ENCODE measurements around the gene ZBED1.

Gene ZBED1

GRCh38 chrX:2490634-2491033 is 10.1 kb downstream of the ZBED1 start:
- Histone ChIP-seq H3K27me3 (ENCODE audit: insufficient read depth, poor library complexity, severe bottlenecking) (no peaks in the 10 kb centered on the region), H3K4me3 (replicated peaks; ENCODE audit: insufficient read depth, low read length) (no peak overlapping the region), H3K27ac (replicated peaks) (no peak overlapping the region)
- DNase-seq (ENCODE audit: low read depth in 1 of 2, low spot score in 1 of 2), result no peak
- TF ChIP-seq POLR2AphosphoS5 (IDR thresholded peaks at IDR 0.05; ENCODE audit: low read depth) (no peak), REST (IDR thresholded peaks at IDR 0.05; ENCODE audit: insufficient replicate concordance, low read depth) (no peak), SPI1 (IDR thresholded peaks at IDR 0.05; ENCODE audit: borderline replicate concordance, low read depth) (no peak), CTCF (IDR thresholded peaks at IDR 0.05; ENCODE audit: insufficient read depth, low read length) (no peak), GABPA (IDR thresholded peaks at IDR 0.05; ENCODE audit: low read depth) (no peak)

DNA sequence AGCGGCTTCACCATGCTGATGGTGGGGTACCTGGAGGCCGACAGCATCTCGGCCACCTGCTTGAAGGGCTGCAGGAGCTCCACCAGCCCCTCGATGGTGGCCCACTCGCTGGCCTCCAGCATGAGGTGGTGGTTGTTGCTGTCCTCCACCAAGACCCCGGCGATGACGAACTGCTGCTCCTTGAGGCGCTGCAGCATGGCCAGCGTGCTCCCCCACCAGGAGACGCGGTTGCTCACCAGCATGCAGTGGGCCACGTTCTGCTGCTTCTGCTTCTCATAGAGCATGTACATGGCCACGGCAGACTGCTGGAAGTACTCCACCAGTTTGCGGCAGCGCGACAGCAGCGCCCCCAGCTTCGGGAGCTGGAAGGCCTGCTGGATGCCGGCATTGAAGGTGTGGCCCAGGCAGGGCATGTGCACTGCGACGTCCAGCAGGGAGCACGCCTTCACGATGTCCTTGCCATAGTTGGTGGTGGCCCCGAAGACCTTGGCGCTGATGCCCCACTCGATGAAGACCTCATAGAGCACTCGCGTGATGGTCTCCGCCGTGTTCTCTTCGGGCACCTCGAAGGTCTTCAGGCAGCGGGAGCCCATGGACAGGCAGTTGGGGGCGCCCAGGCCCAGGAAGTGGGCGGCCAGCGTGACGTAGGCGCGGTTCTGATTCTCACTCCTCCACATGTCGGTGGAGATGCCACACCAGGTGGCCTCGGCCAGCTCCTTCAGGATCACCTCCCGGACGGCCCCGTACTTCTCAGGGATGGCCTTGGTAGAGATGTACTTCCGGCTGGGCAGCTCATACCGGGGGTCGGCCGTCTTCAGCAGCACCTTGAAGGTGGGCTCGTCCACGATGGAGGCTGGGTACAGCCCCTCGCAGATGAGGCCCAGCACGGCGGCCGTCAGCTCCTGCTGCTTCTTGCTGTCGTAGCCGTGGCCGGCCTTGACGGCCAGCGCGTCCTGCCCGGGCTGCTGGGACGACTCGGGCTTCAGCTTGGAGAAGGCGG is 11.0 kb downstream of the ZBED1 start:
- Histone ChIP-seq H3K27ac (replicated peaks) (no peak overlapping the region), H3K27me3 (ENCODE audit: insufficient read depth, poor library complexity, severe bottlenecking) (no peaks in the 10 kb centered on the region), H3K4me3 (replicated peaks; ENCODE audit: insufficient read depth, low read length) (no peak overlapping the region)
- DNase-seq (ENCODE audit: low read depth in 1 of 2, low spot score in 1 of 2), result no peak
- TF ChIP-seq GABPA (IDR thresholded peaks at IDR 0.05; ENCODE audit: low read depth) (no peak), POLR2AphosphoS5 (IDR thresholded peaks at IDR 0.05; ENCODE audit: low read depth) (no peak), SPI1 (IDR thresholded peaks at IDR 0.05; ENCODE audit: borderline replicate concordance, low read depth) (no peak), CTCF (IDR thresholded peaks at IDR 0.05; ENCODE audit: insufficient read depth, low read length) (no peak), REST (IDR thresholded peaks at IDR 0.05; ENCODE audit: insufficient replicate concordance, low read depth) (no peak)

DNA sequence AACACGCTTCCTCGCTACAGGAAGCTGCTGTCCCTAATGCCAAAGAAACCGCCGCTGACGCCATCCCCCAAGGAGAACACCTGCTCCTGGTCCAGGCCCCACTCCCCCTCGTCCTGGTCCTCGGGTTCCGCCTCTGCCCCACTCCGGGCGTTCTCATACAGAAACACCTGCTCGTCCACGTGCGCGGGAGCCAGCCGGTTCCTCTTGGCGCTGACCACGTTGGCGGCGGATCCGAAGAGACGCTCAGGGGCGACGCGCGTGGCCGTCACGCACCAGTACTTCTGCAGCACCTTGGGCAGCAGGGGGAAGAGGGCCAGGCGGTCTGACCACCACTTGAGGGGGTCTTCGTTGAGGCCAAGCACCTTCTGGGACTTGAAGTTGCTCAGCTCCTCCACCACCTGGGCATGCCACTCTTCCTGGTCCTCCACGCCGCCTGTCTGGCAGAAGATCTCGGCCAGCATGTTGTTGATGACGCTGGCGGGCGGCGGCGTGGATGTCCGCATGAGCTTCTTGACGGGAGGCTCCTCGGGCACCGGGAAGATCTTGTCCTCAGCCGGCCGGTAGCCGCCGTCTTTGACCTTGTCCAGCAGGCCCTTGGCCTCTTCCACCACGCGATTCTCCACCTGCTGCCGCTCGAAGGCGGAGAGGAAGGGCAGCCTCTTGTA is 12.0 kb downstream of the ZBED1 start:
- Histone ChIP-seq H3K27ac (replicated peaks) (no peak overlapping the region), H3K27me3 (ENCODE audit: insufficient read depth, poor library complexity, severe bottlenecking) (no peaks in the 10 kb centered on the region), H3K4me3 (replicated peaks; ENCODE audit: insufficient read depth, low read length) (no peak overlapping the region)
- no peak for DNase-seq (ENCODE audit: low read depth in 1 of 2, low spot score in 1 of 2)
- TF ChIP-seq CTCF (IDR thresholded peaks at IDR 0.05; ENCODE audit: insufficient read depth, low read length) (no peak), POLR2AphosphoS5 (IDR thresholded peaks at IDR 0.05; ENCODE audit: low read depth) (no peak), REST (IDR thresholded peaks at IDR 0.05; ENCODE audit: insufficient replicate concordance, low read depth) (no peak), SPI1 (IDR thresholded peaks at IDR 0.05; ENCODE audit: borderline replicate concordance, low read depth) (no peak), GABPA (IDR thresholded peaks at IDR 0.05; ENCODE audit: low read depth) (no peak)
